Stimulated activated CD4-positive, alpha-beta T cell treated with anti-CD3 and anti-CD28 coated beads, Interleukin-1b, Interleukin-23, amount 100 ng/mL, for 24 hours (primary cell): ENCODE measurements around the gene FLVCR2.

ENCODE experiments used
- DNase-seq, 4 experiments: peaks; one replicate each; pipeline ENCODE4 v3.0.0-alpha.2; 2020; ENCODE audit warnings: low read depth in 4 of 4, low spot score in 1 of 4

The FLVCR2 gene

DNA sequence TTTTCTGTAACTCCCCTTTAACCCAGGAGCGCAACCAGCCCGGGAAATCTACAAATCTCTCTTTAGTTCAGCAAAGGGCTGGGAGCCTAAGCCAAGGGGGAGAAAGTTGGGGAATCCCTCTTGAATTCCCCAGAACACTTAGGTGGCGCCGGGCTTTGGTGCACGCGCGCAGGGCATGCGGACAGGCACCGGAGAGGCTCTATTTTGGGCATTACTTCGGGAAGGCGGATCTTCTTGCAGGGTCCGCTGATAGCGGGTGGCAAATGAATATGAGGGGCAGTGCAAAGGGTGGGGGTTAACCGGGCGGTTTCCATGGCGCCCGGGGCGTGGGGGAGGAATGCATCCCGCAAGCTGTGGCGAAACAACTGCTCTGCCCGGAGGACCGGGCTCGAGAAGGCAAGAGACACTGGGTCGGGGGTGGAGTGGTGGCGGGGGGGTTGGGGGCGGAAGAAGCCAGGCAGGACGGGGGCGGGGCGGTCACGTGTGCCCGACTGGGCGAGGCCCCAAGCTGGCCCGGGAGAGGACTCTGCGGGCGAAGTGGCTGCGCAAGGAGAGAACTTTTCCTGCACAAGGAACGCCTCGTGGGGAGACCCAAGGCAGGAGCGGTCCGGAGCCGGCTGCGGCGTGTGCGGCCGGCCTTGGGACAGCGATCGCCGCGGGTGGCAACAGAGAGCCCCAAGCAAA is at the start of gene FLVCR2:
Gene FLVCR2 (plus strand): TSS at position 519 of the 684 bp plus-strand sequence. CDS start 353 bp downstream, outside the sequence.
- DNase-seq = peak in 1 of 4 experiments; percentile 46

DNA sequence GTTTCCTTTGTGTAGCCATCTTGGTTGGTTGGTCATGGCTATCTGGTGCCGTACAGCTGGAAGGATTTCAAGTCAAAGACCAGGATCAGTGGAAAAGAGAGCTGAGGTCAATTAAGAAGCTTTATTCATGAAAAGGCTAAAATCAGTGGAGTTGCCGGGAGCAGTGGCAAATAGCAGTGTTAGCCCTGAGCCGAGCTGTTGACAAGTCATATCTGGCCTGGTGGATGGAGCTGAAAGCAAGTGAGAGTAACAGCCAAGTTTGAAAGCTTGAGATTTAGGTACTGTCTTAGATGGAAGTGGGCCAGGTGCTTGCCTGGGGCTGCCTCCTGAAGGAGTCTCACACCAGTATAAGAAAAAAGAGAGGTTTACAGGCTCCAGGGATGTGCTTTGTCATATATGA is 47.2 kb upstream of the FLVCR2 start:
- no peak for DNase-seq

DNA sequence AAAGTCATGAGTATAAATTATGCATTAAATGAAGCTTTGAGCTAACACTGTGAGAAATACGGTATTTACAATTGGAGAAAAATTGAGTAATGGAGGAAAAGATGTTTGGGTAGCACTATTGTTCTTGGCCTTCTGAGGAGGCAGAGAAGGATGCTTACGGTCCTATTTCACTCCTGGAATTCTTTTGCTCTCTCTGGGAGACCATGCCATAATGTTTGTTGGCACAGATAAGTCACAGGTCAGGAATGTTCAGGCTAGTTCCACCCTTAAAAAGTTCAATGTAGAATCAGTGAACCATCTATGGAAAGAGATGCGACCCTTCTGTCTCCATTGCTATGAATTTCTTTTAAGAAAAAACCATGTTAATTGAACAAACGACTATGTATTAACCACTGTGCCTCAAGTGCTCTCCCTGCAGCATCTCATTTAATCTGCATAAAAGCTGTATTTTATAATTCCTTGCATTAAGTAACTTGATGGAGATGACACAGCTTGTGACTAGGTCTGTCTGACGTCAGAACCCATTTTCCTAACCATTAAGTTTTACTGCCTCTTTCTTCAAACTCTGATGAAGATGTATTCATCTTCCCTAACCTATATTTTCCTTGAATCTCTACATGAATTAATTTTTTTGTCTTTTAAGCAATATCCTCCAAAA is 46.6 kb upstream of the FLVCR2 start:
- no peak for DNase-seq

- DNase-seq = no peak
Measured at GRCh38 chr14:75533791-75534555, 44.4 kb upstream of the FLVCR2 start.

DNA sequence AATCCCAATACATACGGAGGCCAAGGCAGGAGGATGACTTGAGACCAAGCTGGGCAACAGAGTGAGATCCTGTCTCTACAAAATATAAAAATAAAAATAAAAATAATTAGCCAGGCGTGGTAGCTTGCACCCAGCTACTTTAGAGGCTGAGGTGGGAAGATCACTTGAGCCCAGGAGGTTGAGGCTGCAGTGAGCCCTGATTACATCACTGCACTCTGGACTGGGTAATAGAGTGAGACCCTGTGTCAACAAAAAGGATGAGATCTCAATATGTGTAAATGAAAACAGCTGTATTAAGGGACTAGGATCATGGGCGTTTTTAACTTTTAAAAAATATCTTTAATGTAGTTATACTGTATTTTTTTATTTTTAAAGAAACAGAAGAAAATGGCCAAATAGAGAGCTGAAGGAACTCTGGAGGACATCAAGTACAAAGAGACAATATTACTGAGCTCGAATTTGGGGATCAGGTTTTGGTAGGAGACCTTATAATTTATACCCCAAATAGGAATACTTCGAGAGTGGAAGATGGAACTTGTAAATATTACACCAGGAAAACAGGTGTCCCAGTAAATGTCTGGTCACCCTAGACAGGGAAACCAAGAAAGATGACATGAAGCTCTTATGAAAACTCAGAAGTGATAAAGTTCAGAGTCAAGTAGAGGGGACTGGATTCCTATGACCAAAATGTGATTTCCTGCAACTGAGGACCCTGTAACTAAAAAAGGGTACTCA is 43.1 kb upstream of the FLVCR2 start:
- DNase-seq = no peak

DNA sequence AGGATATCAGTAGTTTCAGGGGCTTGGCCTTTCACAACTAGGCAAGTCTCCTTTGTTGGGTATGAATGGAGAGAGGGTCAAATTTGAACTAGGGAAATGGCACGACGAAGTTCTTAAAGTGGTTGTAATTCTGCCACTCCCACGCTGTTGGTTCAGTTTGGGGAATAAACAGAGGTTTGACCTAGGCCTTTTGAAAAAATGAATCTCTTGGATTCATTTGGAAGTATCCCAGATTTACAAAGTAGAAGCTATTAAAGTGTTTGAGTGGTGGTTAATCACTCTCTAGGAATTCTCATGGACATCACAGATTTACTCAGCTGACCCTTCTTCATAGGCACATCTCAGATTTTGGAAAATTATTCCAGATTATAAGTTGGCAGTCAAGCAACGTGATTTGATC is 41.3 kb upstream of the FLVCR2 start:
- DNase-seq = no peak

- no peak for DNase-seq
Measured at GRCh38 chr14:75539162-75539560, 39.3 kb upstream of the FLVCR2 start.

DNA sequence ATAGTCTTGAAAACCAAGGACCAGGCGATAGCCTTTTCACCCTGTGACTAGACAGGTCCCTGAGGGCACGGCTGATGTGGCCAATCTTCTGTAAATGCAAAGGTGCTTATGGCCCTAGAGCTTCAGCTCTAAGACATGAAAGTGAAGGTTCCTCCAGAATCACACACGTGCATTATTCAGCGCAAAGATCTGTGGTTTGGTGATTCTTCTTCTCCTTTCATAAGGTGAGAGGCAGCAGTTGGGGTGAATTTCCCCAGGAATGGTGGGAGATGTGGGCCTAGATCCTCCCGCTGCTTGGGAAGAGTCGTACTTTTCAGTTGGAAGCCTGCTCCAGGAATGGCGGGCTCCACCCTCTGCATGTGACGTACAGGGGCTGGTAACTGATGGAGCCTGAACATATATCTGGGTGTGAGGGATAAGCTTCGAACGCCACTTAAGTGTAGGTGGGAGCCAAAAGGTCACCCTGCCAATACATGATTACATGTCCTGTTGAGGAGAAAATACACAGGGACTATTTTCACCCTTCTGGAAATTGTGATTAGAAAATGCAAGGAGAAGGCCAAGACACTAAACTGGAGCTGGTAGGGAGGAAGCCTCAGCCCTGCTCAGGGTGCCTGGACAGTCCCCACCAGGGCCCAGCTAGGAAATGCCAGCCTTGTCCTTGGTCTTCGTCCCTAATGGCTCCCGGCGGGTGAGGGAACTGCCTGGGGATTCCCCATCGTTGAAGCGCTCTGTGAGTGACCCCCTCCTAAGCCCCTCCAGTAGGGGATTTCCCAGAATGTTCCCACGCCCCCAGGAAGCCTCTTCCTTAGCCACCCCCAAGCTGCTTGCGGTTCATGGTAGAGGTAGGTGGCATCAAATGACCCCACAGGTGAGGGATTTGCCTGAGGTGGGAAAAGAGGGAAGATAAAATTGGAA is 38.6 kb upstream of the FLVCR2 start:
- no peak for DNase-seq

DNA sequence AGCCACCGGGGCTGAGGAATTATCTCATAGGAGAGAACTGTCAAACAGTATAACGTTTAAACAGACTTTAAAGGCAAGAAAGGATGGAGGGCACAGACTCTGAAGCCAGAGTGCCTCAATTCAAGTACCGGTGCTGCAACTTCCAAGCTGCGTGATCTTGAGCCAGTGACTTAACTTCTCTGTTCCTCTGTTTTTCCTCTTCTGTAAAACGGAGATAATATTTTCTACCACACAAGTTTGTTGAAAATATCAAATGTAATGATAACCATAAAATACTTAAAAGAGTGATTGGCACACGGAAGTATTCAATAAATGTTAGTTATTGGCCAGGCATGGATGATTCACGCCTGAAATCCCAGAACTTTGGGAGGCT is 38.0 kb upstream of the FLVCR2 start:
- DNase-seq = no peak

DNA sequence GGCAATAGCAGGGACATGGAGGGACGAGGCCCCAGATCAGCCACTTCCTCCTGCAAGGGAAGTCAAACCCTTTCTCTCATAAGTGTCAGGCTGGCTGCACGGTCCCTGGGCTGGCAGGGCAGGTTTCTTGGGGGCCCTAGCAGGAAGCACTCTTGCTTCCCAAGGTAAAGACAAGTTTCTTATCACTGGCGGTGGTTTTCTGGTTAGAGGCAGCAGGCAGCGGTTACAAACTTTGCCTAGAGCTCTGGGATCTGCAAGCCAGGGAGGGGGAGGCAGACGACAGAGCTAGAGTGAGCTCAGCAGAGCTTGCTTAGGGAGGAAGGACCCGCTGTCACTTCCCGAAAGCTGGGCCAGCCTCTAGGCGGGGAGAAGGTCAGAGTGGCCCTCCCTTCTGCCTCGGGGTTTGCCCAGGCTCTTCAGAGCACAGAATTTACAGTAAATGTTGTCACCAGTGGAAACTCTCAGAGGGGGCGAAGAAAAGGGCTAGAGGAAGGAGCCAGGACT is 35.8 kb upstream of the FLVCR2 start:
- DNase-seq = peak; percentile 63 to 83 (median 72)

DNA sequence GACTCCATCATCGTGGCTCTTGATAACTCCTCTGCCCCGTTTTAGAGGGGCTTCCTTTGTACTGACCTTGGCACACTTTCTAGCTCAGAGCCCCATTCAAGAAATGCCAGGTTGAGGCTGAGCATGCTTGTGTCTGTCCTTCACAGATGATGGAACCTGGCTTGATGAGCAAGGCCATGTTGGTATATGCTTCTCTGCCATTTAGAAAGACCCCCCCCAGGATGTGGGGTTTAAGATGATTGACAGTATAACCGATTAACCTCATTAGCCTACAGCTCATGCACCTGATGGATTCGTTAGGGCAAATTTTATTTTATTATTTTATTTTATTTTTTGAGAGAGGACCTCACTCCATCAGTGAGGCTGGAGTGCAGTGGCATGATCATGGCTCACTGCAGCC is 35.2 kb upstream of the FLVCR2 start:
- DNase-seq = no peak

GRCh38 chr14:75543786-75544185 is 34.6 kb upstream of the FLVCR2 start:
- no peak for DNase-seq

DNA sequence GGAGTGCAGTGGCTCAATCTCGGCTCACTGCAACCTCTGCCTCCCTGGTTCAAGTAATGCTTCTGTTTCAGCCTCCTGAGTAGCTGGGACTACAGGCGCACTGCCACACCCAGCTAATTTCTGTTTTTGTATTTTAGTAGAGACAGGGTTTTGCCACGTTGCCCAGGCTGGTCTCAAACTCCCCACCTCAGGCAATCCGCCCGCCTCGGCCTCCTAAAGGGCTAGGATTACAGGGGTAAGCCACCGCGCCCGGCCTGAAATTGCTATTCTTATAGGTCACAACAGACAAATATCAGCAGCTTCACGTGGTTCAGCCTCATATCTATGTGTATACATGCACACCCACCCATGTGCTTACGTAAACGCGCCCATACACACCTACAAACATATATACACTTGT is 32.5 kb upstream of the FLVCR2 start:
- DNase-seq = no peak

GRCh38 chr14:75547552-75548250 is 30.7 kb upstream of the FLVCR2 start:
- DNase-seq = no peak

- no peak for DNase-seq
Measured at GRCh38 chr14:75548544-75548943, 29.9 kb upstream of the FLVCR2 start.

GRCh38 chr14:75549169-75549568 is 29.3 kb upstream of the FLVCR2 start:
- no peak for DNase-seq

DNA sequence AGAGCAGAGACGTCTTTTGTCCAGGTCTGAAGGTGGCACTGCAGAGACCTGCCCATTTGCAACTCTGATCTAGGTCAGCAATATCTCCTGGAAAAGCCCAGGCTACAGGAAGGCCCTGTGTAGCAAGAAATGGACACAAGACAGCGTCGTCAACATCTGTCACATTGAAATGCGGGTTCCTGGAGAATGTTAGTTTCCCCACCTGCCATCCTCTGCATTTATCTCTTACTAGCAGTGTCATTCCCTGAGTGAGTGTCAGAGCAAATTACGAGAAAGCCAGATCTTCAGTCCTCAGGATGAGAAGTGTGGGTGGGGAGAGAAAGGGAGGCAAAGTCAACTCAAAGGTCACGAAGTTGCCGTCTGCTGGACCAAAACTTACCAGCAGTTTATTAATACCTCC is 27.4 kb upstream of the FLVCR2 start:
- DNase-seq = no peak

DNA sequence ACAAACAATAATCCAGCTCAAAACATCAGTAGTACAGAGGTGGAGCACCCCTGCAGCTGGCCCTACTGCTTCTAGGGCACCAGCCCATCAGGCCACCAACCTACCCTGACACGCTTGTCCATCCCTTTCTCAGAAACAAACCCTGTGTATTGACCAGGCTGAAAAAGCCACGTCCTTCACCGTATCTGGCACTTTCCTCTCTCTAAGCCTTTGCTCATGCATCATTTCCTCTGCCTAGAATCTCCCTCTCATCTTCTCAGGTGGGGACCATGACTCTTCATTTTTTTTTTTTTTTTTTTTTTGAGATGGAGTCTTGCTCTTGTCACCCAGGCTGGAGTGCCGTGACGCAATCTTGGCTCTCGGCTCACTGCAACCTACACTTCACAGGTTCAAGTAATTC is 25.3 kb upstream of the FLVCR2 start:
- DNase-seq = no peak

DNA sequence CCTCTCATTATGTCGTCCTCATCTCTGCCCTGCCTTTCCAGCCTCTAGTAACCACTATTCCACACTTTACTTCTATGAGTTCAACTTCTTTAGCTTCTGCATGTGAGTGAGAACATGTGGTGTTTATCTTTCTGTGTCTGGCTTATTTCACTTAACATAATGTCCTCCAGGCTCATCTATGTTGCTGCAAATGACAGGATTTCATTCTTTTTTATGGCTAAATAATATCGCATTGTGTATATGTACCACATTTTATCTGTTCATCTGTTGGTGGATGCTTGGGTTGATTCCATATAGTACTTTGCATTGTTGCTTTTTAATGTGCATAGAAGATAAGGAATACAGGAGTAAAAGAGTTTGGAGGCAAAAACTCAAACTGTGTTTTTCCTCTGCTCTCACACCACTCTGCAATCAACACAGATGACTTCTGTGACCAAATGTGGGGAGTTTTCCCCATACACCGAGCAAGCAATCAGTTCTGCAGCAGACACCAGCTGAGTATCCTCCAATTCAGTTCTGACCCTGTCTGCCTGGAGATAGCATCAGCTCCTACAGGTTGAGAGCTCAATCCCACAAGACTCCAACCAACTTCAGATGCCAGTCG is 24.6 kb upstream of the FLVCR2 start:
- DNase-seq = no peak
